ENCODE measurements around the gene PLOD2.

Gene PLOD2

DNA sequence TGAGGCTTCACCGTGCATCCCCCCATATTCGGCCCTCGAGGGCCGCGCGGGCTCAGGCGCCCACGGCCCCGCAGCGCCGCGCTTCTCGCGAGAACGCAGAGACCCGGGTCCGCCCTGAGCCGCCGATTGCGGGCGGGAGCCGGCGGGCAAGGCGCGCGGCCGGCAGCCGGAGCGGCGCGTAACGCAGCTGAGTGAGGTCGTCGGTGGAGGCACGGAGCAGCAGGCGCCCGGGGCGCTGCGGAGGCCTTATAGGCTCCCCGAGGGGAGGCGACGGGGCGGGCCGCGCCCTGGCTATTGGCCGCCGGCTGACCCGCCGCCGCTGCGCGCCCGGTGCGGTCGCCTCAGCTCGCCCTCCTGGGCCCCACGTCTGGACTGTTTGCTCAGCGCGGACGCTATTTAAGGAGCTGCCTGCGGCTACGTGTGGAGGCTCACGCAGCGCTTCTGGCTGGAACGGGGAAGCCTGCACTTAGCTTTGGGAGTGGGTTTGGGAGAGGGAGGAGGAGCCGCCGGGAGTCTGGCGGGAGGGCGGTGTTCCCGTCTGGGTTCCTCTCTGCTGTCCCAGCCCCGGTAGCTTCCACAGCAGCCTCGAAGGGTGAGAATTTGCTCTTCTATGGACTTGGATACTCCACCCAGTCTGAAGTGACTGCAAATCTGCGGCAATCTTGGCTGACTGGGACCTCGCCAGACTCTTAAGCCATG, at the start of gene PLOD2:
Gene PLOD2 (minus strand): TSS at position 221 of the 699 bp plus-strand sequence. CDS start 195 bp downstream, at position 26.
- DNase-seq (ENCODE audit: low spot score): peak; percentile 75

GRCh38 chr3:146209371-146209770, 48.4 kb upstream of the PLOD2 start:
- DNase-seq (ENCODE audit: low spot score): no peak

DNA sequence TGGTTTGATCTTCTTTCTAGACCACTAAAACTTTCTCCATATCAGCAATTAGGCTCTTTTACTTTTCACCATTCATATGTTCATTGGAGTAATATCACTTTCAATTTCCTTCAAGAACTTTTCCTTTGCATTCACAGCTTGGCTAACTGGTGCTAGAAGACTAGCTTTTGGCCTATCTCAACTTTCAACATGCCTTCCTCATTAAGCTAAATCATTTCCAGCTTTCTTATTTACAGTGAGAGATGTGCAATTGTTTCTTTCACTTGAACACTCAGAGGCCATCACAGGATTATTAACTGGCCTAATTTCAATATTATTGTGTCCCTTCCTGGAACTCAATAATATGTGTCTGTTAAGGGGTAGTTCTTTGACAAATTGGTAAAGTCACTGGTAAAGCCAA, 42.8 kb upstream of the PLOD2 start:
- DNase-seq (ENCODE audit: low spot score): no peak

GRCh38 chr3:146200461-146201220, 39.7 kb upstream of the PLOD2 start:
- no peak for DNase-seq (ENCODE audit: low spot score)

GRCh38 chr3:146199762-146200161, 38.8 kb upstream of the PLOD2 start:
- no peak for DNase-seq (ENCODE audit: low spot score)

GRCh38 chr3:146196789-146197188, 35.8 kb upstream of the PLOD2 start:
- DNase-seq (ENCODE audit: low spot score): no peak

GRCh38 chr3:146195605-146196004, 34.6 kb upstream of the PLOD2 start:
- no peak for DNase-seq (ENCODE audit: low spot score)

DNA sequence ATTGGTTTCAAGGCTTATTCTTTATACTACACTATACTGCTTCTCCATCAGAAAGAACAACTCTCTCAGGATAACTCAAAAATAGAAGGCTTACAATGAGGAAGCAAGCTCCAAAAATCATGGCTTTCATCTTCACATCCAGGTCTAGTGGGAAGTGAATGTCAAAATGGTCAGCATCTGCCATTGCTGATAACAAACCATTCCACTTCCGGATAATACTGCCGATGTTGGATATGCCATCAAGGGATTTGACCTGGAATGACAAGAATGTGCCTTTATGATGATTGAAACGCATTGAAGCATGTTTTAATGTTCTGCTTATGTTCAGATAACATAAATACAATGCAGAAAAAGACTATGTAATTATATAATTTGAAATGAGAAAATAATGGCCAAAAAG, 34.0 kb upstream of the PLOD2 start:
- no peak for DNase-seq (ENCODE audit: low spot score)

- no peak for DNase-seq (ENCODE audit: low spot score)
These were observed 30.1 kb upstream of the PLOD2 start for GRCh38 chr3:146191051-146191450.

DNA sequence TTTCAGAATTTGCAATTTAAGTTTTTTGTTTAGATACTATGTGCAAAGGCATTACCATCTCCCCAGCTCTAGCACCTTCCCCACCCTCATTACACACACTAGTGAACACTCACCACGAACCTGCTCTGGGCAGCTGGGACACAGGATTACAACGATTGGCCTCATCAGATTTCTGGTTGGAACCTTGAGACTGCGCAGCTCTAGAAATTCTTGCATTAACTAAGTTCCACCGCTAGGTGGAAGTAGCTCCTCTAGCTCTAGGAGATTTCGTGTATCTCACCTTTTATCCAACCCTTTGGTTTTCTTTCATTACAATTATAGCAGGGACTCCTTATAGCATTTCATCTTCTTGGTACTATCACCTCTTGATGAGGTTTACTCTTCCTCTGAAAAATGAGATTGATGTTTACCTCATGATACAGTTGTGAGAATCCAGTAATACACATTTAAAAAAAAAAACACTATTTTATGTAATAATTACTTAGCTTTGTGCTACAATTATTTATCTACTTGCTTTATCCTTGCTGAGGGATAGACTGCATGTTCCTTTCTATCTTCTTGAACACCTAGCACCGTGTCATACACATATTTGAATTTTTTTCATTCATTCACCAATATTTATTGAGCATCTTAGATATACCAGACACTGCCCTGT, 28.7 kb upstream of the PLOD2 start:
- peak; percentile 32 for DNase-seq (ENCODE audit: low spot score)

- no peak for DNase-seq (ENCODE audit: low spot score)
These were observed 26.5 kb upstream of the PLOD2 start for GRCh38 chr3:146187334-146187950.

DNA sequence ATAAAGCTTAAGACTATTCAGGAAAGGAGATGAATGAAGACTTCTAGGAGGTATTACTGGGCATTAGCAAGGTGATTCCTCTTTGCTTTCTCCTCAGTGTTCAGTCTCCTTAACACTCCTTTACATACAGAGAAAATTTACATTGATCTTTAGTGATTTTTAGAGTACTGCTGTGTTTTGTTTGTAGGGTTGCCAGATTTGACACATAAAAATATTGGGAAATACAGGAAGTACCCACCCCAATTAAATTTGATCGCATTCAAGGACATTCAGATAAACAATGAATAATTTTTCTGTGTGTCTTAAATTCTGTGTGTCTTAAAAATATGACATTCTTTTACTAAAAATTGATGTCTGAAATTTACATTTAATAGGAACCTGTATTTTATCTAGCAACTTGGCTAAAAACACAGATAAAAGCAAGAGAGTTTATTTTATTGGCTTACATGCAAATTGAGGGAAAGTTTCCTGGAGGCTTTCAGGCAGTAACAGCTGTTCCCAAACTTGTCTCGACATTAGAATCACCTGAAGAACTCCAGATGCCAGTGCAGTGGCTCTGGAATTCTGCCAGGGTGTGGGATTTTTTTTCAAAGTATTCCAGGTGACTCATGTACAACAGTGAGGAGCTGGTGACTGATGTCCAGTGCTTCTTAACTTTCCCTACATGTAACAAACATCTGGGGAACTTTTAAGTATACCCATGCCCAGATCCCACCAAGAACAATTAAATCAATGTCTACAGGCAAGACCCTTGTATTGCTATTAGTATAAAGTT, 23.4 kb upstream of the PLOD2 start:
- no peak for DNase-seq (ENCODE audit: low spot score)

DNA sequence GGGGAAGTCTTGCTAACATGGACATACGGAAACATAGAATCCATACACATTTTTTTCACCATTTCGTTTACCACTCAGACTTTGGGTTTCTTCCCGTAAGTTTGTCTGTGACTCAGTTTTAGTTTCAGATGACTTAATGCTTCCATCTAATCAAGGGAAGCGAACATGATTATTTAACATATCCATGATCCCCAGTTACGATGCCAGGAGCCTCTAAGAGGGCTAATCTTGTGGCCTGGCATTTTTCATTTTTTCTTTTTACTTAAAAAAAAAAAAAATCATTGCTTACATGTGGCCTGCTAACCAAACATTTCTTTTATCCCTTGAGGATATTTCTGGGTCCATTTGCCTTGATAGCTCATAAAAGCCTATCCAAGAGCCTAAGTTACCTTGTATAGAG, 20.2 kb upstream of the PLOD2 start:
- no peak for DNase-seq (ENCODE audit: low spot score)

GRCh38 chr3:146180376-146180775, 19.4 kb upstream of the PLOD2 start:
- no peak for DNase-seq (ENCODE audit: low spot score)

DNA sequence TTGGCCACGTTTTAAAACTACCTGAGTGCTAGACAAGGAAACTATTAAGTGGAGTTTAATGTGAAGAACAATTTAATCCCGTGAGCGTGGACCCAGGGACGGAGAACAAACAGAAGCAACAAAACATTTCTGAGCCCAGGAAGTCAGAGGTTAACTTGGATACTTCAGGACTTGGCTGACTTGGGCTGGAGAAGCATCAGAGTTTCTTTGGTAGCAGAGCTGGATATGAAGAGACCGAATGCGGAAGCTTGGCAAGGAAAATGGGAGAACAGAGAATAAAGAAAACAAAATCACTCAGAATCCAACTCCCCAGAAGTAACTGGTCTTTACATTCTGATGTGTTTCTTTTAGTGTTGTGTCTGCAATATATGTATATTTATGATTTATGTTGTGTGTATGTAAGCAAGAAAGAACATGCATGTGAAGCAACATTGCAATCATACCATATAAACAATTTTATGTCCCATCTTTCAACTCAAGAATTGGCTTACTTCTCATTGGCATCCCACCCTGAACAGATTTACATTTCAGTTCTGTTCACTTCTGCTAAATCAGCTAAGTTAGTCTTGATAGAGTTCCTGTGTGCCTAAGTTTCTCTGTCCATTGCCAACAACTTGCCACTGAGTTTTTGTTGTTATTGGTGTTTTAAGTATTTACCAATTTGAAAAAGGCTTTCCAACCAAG, 17.2 kb upstream of the PLOD2 start:
- DNase-seq (ENCODE audit: low spot score): no peak

DNA sequence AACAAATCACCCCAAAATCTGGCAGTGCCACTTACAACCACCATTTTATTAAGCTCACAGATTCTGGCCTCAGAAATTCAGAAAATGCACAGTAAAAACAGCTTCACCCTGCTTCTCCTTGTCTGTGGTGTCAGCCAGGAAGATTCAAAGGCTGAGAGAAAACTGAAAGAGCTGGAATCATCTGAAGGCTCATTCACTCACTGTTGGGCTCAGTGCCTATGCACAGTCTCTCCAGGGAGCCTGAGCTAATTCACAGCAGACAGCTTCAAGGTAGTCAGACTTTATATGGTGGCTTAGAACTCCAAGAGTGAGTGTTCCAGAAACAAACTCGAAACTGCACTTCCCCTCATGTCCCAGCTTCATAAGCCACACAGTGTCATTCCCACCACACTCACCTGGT, 16.5 kb upstream of the PLOD2 start:
- no peak for DNase-seq (ENCODE audit: low spot score)

DNA sequence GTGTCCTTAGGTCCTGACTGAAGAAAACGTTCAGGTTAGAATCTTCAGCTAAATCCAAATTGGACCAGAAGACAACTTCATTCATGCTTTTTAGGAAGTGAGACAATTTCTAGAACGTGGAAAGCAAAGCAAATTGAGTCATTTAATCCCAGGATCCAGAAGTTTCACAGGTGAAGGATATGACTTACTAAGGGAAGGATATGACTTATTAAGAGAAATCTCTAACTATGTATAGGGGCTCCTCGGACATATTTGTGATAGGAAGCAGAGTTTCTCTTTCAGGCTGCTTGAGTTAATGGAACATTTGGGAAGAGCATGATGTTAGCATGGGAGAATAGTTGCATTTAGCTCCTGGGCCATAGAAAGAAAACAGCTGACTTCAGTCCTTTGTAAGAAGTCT, 16.1 kb upstream of the PLOD2 start:
- DNase-seq (ENCODE audit: low spot score): no peak

GRCh38 chr3:146172586-146172985, 11.6 kb upstream of the PLOD2 start:
- DNase-seq (ENCODE audit: low spot score): no peak

DNA sequence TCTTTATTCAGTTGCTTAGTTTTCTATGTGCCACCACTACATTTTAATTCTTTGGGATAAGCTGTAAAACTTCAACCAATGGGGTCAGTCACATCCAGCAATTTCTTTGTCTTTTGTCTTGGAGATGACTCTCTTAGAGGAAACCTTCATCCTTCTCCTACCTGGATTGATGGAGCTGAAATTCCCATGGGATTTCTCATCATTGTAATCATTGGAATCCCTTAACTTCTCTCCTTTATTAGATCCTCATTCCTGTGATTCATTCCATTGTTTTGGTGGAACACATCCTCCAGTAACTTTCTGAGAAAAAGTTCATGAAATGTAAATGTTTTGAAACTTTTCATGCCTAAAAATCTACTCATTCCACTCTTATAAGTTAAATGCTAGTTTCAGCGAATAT, 9.6 kb upstream of the PLOD2 start:
- DNase-seq (ENCODE audit: low spot score): no peak

- DNase-seq (ENCODE audit: low spot score): no peak
These were observed 8.9 kb upstream of the PLOD2 start for GRCh38 chr3:146169891-146170290.

- no peak for DNase-seq (ENCODE audit: low spot score)
These were observed 5.8 kb upstream of the PLOD2 start for GRCh38 chr3:146166826-146167225.
